Gastroesophageal sphincter (tissue), 3 donors: ENCODE data around the gene ODAPH.
"Not testable (repeated sequence)": the region's sequence is repeated elsewhere in the genome, so short reads cannot be mapped to it uniquely, and the experiment has no call there.

Experiments
- EP300 ChIP-seq: sonication (generic); formaldehyde crosslinking; IDR thresholded peaks from one replicate; pipeline ENCODE4 v1.6.1; 2017; ENCODE audit warnings: antibody characterized with exemption, mild to moderate bottlenecking
- POLR2A ChIP-seq, 2 donors: fragments of 450-650 bp; IDR thresholded peaks; one replicate each; pipeline ENCODE4 v1.6.1; 2017; ENCODE audit warnings: antibody characterized with exemption in 2 of 2, mild to moderate bottlenecking in 2 of 2, moderate library complexity in 1 of 2
- POLR2AphosphoS5 ChIP-seq: sonication (generic); formaldehyde crosslinking; IDR thresholded peaks from one replicate; pipeline ENCODE4 v1.6.1; 2017; ENCODE audit warnings: antibody characterized with exemption
- TF ChIP-seq, protein P1 (sequence below), 4 experiments: fragments of 200-600 bp in 2 of 4; fragments of 450-650 bp in 2 of 4; sonication (generic) in 1 of 4; IDR thresholded peaks; one replicate each; pipeline ENCODE4 v1.5.1; 2017 to 2019; ENCODE audit warnings: antibody characterized with exemption in 4 of 4, mild to moderate bottlenecking in 2 of 4, moderate library complexity in 2 of 4

DNA sequence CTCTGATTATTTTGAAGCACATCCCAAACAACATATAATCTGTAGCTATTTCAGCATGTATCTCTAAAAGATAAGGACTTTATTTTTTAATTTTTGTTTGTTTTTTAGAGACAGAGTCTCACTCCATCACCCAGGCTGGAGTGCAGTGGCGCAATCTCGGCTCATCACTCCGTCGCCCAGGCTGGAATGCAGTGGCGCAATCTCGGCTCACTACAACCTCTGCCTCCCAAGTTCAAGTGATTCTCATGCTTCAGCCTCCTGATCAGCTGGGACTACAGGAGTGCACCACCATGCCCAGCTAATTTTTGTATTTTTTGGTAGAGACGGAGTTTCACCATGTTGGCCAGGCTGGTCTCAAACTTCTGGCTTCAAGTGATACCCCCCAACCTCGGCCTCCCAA, 11.6 kb upstream of the ODAPH start:
- TF ChIP-seq, protein P1, sequence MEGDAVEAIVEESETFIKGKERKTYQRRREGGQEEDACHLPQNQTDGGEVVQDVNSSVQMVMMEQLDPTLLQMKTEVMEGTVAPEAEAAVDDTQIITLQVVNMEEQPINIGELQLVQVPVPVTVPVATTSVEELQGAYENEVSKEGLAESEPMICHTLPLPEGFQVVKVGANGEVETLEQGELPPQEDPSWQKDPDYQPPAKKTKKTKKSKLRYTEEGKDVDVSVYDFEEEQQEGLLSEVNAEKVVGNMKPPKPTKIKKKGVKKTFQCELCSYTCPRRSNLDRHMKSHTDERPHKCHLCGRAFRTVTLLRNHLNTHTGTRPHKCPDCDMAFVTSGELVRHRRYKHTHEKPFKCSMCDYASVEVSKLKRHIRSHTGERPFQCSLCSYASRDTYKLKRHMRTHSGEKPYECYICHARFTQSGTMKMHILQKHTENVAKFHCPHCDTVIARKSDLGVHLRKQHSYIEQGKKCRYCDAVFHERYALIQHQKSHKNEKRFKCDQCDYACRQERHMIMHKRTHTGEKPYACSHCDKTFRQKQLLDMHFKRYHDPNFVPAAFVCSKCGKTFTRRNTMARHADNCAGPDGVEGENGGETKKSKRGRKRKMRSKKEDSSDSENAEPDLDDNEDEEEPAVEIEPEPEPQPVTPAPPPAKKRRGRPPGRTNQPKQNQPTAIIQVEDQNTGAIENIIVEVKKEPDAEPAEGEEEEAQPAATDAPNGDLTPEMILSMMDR (IDR thresholded peaks at IDR 0.05), result not testable (repeated sequence)
- not testable (repeated sequence) for TF ChIP-seq POLR2AphosphoS5; POLR2A (IDR thresholded peaks at IDR 0.05); EP300
